HG03025 (cell line): Measurements from ENCODE around the gene RIMKLB.
A peak's percentile ranks its signal among the peaks of the same experiment; 100 is the strongest.

Experiments used
- ATAC-seq: cut with Tn5 transposase; IDR thresholded peaks from one replicate; pipeline ENCODE4 v1.9.1; 2021; ENCODE audit warnings: mild to moderate bottlenecking, moderate library complexity; ENCODE audit not compliant: unreplicated experiment, low FRiP score

RIMKLB gene, protein sequence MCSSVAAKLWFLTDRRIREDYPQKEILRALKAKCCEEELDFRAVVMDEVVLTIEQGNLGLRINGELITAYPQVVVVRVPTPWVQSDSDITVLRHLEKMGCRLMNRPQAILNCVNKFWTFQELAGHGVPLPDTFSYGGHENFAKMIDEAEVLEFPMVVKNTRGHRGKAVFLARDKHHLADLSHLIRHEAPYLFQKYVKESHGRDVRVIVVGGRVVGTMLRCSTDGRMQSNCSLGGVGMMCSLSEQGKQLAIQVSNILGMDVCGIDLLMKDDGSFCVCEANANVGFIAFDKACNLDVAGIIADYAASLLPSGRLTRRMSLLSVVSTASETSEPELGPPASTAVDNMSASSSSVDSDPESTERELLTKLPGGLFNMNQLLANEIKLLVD

DNA sequence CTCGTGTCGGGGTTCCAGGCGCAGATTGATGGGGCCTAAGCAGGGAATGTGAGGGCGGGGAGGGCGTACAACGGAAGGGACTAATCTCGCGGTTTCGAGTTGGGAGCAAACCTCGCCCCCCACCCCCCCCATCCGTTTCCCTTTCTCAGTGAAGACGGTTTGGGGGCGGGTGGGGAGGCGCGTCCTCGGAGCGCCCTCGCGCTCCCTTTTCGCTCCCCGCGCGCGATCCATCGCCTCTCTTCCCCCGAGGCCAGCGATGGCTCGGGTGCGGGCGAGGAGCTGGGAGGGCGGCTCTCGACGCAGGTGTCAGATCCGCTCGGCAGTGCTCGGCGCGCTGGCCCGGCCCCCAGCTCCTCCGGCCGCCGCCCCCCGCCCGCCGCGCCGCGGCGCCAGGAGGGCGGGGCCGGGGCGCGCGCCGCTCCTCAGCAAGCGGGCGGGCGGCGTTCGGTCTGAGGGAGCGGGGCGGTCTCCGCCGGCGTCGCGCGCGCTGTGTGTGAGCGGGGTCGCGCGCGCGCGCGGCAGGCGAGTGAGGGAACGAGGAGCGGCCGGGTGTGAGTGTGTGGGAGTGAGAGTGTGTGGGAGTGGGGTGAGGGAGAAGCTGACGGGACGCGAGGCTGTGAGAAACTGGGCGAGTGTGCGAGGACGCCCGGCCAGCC is at the start of gene RIMKLB:
Gene RIMKLB, plus strand, starts transcription at position 516 of the 656 bp plus-strand sequence. CDS start 15,876 bp downstream, outside the sequence.
- peak; percentile 78 for ATAC-seq

DNA sequence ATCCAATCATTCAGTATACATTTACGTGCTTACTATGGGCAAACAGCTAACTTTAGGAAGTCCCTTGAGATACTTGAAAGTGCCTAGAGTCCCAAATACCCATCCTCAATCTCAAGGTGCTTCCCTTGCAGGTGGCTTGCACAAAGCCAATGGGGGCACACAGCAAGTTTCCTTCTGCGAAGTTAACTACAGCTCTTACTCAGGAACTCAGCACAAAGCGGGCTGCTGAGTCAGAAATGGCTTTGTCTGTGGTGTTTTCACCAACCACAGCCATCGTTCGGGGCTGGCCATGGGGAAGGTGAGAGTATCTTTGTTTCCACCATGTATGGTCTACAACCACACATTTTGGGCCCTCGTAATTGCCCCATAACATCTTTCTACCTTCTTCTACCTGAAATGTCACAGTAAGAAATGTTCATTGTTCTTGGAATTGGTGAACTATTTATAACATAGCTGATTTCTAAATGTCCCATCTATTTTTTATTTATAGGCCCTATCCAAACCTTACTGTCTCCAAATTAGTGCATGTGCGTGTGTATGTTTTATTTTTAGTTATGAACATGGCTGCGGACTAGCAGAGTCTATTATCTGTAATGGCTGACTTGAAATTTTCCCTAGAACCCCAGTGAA is 49.1 kb upstream of the RIMKLB start:
- peak; percentile 58 for ATAC-seq

DNA sequence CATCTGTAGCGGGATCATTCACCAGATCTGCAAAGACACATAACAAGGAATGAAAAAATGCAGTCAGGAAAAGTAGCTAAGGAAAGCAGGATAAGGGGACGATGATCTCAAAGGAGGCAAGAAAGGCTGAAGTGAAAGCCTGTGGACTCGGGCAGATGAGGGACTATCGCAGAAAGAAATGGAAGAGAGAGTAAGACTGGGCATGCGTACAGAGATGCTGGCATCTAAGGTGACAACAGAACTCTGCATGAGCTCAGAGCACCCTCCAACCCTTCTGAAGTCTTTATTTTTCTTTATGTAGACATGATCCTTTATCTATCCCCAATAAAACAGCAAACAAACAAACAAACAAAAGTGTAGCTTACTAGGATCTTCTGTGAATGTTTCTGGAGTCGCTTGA is 42.4 kb upstream of the RIMKLB start:
- no peak for ATAC-seq

DNA sequence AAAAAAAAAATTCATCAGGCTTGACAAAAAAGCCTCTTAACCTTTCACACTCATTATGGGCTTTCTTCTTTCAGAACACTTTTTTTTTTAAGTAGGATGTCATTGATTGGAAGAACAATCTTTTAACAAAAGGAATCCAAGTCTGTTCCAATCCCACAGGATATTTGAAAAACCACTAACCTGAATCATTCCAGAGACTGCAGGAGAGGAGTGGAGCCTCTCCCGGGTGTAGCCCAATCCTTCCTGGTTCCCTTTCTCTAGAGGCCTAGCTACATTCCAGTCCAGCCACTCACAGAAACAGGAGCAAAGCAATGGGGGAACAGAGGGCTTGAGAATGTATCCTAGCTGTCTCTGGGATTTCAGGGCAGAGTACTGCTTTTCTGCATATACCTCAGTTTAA is 39.4 kb upstream of the RIMKLB start:
- no peak for ATAC-seq

DNA sequence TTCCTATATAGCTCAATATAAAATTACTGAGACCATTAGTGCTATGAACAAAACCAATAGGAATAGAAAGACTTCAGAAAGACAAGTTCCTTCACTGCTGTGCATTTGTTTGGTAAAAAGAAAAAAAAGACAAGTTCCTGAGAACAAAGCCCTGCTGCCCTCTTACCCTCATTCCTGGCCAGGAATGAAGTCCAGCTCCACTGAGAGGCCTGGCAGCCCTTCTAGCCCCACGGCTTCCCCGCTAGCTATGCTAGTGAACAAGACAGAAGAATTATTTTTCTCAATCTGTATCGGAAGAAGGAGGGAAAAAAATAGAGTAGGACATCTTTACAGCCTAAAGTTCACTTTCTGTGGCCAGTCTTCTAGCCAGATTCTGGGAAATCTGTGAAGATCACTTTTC is 36.8 kb upstream of the RIMKLB start:
- no peak for ATAC-seq

DNA sequence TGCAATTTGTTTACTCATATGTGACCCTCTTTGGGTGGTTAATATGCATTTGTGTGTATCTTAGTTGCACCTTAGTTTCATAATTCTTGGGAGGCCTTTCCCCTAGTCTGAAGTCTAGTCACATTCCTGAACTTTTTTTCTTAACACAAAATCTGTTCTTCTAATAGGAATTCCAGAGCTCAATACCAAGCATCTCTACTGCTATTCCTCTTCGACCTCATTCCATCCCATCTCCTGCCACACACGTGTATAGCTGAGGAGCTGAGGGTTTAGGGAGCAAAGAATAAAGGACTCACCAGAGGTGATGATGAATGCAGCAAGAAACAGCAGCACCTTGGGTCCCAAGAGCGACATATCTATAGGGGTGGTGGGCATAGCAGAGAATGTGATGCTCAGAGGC is 36.0 kb upstream of the RIMKLB start:
- ATAC-seq = no peak

DNA sequence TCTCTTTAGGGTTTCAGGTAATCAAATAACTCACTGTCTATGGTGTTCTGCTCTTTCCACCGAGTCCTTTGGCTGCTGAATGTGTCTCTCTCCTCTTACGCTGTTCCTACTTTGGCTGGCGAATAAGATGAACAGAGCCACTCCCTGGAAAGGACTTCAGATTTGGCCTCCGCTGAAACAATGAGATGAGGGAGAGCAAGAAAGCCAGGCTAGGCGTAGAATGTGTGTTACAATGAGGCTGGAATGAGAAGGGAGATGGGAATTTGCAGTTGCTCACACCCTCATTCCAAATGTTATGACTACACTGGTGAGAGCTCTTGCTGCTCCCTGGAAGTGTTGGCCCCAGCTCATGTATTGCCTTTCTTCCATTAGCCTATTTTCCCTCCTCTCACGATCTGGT is 35.2 kb upstream of the RIMKLB start, which contains the start of gene MFAP5:
Gene MFAP5, minus strand, starts transcription at position 234 of the 400 bp plus-strand sequence. CDS start 722 bp downstream, outside the sequence.
- no peak for ATAC-seq

DNA sequence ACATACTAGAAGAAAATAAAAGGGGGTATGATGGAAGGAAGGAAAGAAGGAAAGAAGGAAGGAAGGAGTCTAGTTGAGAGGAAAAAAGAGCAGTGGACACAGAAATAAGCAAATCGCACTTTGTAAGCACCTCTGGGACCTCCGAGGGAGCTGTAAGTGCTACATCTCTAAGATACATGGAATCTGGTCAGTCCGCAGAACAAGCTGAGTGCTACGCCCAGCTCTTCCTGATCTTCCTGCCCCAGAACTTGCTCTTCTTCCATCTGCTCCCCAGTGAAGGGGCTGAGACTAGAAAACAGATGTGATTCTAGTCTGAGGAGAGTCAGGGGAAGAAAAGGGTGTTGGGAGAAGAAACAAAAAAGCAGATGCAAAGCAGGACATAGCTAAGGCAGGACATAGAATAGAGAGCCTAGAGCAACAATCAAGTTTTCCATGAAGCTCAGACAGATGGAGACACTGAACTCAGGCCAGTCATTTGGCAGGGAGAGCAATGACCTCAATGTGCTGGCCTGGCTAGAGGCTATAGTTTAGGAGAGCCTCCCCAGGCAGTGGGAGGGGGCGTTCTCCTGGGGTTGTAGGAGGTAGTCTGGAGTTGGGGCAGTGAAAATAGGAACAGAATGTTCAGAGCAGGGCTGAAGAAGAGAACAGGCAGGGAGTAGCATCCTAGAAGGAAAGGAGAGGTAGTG is 33.4 kb upstream of the RIMKLB start:
- no peak for ATAC-seq

DNA sequence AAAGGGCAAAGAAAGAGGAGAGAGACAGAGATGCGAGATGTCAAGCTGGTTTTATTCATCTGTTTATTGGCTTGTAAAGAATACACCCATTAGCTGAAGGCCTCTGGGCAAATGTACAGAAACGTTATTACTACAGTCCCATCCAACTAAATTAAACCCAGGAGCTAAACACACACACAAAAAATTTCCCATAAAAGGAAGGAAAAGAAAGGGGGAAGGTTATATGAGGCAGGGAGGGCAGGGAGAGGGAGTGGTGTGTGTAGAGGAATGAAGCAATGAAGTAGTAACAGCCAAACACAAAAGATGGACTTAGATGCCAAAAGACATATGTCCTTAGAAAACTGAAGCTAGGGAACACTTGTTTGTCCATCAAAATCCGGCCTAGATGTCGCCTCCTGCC is 32.0 kb upstream of the RIMKLB start:
- ATAC-seq = no peak

DNA sequence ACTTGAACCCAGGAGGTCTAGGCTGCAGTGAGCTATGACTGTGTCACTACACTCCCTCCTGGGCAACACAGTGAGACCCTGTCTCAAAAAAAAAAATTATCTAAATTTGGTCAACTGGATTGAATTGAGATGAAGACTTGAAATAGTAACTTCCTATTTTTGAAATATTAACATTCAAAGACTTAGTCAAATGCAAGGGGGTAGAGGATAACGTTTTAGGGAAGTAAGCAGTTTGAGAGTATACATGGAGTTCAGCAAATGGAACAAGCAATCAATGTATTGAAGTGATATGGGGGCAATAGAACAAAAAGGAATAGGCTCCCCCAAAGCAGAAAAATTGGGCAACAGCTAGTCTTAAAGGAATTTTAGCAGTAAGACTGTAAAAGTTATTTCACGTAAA is 30.5 kb upstream of the RIMKLB start:
- no peak for ATAC-seq

DNA sequence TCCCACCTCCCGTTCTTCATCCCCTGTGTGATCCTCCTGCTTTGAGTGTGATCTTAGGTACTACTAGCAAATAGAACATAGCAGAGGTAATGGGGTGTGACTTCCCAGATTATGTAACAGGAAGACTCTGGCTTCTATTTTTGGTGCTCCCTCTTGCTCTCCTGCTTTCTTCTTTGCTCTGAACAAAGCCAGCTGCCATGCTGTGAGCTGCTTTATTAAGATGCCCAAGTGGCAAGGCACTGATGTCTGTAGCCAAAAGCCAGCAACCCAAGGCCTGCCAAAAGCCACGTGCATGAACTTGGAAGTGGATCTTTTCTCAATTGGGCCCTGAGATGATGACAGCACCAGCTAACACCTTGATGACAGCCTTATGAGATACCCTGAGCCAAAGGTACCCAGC is 29.4 kb upstream of the RIMKLB start:
- no peak for ATAC-seq

DNA sequence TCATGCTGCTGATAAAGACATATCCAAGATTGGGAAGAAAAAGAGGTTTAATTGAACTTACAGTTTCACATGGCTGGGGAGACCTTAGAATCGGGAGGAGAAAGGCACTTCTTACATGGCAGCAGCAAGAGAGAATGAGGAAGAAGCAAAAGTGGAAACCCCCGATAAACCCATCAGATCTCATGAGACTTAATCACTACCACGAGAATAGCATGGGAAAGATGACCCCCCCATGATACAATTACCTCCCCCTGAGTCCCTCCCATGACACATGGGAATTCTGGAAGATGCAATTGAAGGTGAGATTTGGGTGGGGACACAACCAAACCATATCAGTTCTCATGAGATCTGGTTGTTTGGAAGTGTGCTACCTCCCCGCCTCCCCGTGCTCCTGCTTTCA is 25.4 kb upstream of the RIMKLB start:
- no peak for ATAC-seq

DNA sequence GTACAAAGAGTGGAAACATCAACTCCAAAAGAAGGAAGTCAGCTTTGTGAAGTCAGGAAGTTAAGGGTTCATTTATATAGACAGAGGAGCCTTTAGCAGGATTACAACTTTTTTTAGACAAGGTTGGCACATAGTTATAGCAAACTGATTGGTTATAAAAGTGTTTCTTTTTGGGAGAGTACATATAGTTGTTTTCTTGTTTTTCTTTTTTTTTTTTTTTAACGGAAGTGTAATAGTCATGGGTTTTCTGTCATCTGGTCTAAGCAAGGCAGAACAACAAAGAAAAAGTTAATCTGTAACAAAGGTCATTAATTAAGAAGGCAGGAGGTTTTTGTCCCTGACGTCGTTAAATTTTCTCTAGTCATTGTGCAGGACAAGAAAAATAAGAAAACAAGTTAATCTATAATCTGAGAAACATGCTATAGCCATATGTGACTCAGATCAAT is 22.2 kb upstream of the RIMKLB start:
- ATAC-seq = no peak

DNA sequence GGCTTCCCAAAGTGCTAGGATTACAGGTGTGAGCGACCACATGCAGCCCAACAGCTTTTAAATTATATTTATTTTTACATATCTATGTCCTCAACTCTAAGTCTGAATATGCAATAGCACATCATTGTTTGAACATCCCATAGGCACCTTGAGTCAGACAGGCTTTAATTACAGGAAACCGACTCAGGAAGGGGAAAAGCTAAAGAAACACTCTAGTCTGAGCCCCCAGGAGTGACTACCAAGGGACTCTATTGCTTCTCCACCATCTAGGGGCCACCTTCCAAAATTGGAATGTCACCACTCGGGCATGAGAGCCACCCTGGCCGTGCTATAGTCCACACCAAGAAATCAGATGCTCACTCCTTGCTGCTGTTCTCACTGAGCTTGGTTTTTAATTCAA is 21.1 kb upstream of the RIMKLB start:
- ATAC-seq = no peak

DNA sequence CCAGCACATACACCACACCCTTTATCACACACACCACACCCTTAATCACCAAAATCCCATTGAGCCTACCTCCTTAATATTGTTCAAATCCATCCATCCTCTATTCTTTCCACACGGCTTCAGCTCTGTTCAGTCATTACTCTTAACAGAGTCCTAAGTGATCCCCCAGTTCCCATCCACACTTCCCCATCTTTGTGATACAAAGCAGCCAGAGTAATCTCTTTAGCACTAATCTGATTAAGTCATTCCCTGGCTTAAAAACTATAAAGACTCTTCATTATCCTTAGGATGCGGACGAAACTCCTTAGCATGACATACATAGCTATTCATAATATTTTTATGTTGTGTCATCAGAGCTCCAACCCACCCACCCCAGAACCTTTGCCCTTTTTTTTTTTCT is 20.4 kb upstream of the RIMKLB start:
- no peak for ATAC-seq

DNA sequence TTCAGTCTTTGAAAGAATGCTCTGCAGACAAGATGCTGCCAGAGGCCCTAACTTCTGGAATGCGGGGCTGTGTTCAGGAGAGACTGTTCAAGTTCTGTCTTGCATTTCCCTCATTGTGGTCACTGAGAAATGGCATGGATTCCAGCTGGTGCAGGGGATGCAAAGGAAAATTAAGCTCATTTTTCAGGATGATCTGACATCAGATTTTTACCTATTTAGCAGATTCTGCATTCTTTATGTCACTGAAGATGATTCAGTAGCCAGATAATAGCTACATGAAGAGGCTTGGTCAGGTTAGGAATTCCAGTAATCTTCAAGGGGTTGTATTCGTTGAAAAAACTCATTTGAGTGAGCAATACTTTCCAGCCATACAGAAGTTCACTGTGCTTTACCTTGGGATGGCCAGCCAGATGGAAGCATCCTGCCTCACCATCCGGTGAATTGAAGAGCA is 19.1 kb upstream of the RIMKLB start:
- ATAC-seq = no peak

DNA sequence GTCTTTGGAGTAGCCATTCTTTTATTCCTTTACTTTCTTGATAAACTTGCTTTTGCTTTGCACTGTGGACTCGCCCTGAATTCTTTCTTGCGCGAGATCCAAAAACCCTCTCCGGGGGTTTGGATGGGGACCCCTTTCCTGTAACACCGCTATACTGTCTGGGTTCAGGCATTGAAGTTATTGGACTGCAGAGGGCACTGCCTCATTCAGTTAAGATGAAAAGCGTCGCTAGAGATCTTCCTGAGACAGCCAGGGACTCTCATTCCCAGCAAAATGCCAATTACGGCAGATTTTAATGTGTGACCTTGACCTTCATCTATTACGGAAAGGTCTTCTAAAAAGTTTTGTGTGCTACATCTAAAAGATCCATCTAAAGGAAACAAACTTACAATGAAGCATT is 17.3 kb upstream of the RIMKLB start:
- ATAC-seq = no peak

DNA sequence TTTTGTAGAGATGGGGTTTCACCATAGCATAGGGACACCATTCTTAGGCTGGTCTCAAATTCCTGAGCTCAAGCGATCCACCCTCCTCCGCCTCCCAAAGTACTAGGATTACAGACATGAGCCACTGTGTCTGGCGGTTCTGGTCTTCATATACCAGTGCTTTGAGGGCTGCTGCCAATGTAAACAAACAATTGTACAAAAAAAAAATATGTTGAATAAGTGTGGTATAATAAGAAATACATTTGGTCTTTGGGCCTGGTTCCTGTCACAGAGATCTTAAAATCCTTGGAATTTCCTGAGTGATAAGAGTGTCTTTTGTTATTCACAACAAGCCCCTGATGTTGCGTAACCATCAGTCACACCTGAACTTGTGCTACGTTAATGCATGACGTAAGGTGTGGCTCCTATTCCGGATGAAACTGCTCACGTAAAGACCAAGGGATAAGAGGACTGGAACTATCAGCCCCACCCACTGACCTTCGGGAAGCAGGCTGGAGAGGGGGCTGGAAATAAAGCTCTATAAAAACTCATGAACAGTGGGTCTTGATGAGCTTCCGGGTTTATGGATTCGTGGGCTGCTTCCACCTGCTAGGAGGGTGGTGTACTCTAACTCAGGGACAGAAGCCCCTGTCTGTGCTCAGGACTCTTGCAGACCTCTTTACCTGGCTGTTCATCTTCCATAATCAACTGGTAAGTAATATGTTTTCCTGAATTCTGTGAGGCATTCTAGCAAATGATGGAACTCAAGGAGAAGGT is 16.5 kb upstream of the RIMKLB start:
- no peak for ATAC-seq

DNA sequence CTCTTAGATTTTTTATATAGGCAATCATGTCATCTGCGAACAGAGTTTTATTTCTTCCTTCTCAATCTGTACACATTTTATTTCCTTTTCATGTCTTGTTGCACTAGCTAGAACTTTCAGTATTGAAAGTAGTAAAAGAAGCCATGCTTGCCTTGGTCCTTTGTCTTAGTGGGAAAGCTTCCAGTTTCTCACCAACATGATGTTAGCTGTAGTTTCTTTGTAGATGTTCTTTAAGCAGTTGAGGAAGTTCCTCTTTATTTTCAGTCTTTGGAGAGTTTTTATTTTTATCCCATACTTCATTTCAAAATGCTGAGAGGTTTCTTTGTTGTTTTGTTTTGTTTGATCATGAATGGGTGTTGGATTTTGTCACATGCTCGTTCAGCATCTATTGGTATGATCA is 12.7 kb upstream of the RIMKLB start:
- ATAC-seq = no peak
